Measurements from ENCODE around the gene TMEM213. TPM values are rescaled to one million over a fixed set of nuclear protein-coding genes. Genes with fewer than 3 reads are reported as not detected.

TMEM213 gene
- polyA plus RNA-seq, 1 donor (not counting 4 experiments of a cell fraction or from before 2014, with no cell fraction given) = not detected

DNA sequence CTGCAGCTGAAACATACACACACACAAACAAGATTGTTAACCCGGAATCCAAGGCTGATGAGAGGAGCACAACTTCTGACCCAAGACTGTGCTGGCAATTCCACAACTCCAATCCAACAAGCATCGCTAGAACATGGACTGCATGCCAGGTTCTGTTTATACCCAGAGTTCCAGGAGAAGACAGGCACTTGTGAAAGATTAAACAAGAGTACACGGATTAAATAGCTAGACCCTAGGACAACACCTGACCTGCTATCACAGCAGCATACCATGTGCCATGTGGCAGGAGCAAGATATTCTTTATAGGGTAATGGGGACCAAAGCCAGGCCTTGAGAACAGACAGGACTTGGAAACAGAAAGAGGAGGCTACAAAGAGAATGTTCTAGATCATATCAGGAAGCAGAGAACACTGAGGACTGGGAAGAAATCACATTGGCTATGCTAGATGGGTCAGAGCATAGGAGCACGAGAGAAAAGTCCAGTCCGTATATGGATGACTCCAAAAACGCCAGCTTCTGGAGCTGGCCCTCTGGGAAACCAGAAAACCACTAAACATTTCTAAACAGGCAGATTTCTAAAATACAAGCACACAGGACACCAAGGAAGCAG lies 83.9 kb downstream of the TMEM213 start:
- no peak overlapping the region for H3K4me3 ChIP-seq (ENCODE audit: control insufficient read depth in 2 of 3, extremely low read depth in 1 of 3, insufficient read depth in 2 of 3, low read depth in 1 of 3, low read length in 3 of 3)
- no peak overlapping the region for H2AFZ ChIP-seq (ENCODE audit: control insufficient read depth, low read length)
- peaks cover 5% of the 10 kb centered on the region for H3K4me1 ChIP-seq (ENCODE audit: control insufficient read depth, extremely low read depth, insufficient read depth, low read length)
- dilution Hi-C loops (cut with MboI; ENCODE audit: extremely low pct_ligation_motif_present, low sequenced_read_pairs) = no loop called here
- H3K9me3 ChIP-seq (ENCODE audit: control insufficient read depth, low read depth, low read length) = no peaks in the 10 kb centered on the region
- DNase-seq (ENCODE audit: low read depth, low spot score) (no peak), FAIRE-seq (no peak)
- H3K9ac ChIP-seq (ENCODE audit: control insufficient read depth, extremely low read depth, insufficient read depth, low read length) = no peak overlapping the region
- H4K20me1 ChIP-seq (ENCODE audit: control insufficient read depth, extremely low read depth, insufficient read depth, low read length) = no peaks in the 10 kb centered on the region
- no peak overlapping the region for H3K27ac ChIP-seq (ENCODE audit: control insufficient read depth, insufficient read depth, low read length)
- no peaks in the 10 kb centered on the region for H3K27me3 ChIP-seq (ENCODE audit: control insufficient read depth, extremely low read depth, insufficient read depth, low read length)
- H3K79me2 ChIP-seq (ENCODE audit: control insufficient read depth, insufficient read depth, low read length) = no peaks in the 10 kb centered on the region
- no peaks in the 10 kb centered on the region for H3K36me3 ChIP-seq (ENCODE audit: control insufficient read depth in 2 of 2, extremely low read depth in 1 of 2, insufficient read depth in 2 of 2, low read length in 2 of 2)
- TF ChIP-seq, protein P1, sequence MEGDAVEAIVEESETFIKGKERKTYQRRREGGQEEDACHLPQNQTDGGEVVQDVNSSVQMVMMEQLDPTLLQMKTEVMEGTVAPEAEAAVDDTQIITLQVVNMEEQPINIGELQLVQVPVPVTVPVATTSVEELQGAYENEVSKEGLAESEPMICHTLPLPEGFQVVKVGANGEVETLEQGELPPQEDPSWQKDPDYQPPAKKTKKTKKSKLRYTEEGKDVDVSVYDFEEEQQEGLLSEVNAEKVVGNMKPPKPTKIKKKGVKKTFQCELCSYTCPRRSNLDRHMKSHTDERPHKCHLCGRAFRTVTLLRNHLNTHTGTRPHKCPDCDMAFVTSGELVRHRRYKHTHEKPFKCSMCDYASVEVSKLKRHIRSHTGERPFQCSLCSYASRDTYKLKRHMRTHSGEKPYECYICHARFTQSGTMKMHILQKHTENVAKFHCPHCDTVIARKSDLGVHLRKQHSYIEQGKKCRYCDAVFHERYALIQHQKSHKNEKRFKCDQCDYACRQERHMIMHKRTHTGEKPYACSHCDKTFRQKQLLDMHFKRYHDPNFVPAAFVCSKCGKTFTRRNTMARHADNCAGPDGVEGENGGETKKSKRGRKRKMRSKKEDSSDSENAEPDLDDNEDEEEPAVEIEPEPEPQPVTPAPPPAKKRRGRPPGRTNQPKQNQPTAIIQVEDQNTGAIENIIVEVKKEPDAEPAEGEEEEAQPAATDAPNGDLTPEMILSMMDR (optimal IDR thresholded peaks at IDR 0.05 in 1 of 3, IDR thresholded peaks at IDR 0.05 in 1 of 3, conservative IDR thresholded peaks at IDR 0.05 in 1 of 3; ENCODE audit: extremely low read depth in 1 of 3, insufficient read depth in 2 of 3, low read length in 3 of 3) = no peak
- TF ChIP-seq EZH2 (IDR thresholded peaks at IDR 0.05; ENCODE audit: low read length) = no peak
- H3K4me2 ChIP-seq (ENCODE audit: control insufficient read depth, extremely low read depth, insufficient read depth, low read depth, low read length) = no peak overlapping the region
- no peaks in the 10 kb centered on the region for H3K9me1 ChIP-seq (ENCODE audit: control insufficient read depth, extremely low read depth, insufficient read depth, low read length)

GRCh38 chr7:138882249-138882648 lies 84.5 kb downstream of the TMEM213 start:
- Histone ChIP-seq H4K20me1 (ENCODE audit: control insufficient read depth, extremely low read depth, insufficient read depth, low read length) (no peaks in the 10 kb centered on the region), H3K4me3 (ENCODE audit: control insufficient read depth in 2 of 3, extremely low read depth in 1 of 3, insufficient read depth in 2 of 3, low read depth in 1 of 3, low read length in 3 of 3) (no peak overlapping the region), H3K9me1 (ENCODE audit: control insufficient read depth, extremely low read depth, insufficient read depth, low read length) (no peaks in the 10 kb centered on the region), H3K27ac (ENCODE audit: control insufficient read depth, insufficient read depth, low read length) (no peak overlapping the region), H3K36me3 (ENCODE audit: control insufficient read depth in 2 of 2, extremely low read depth in 1 of 2, insufficient read depth in 2 of 2, low read length in 2 of 2) (no peaks in the 10 kb centered on the region), H3K4me1 (ENCODE audit: control insufficient read depth, extremely low read depth, insufficient read depth, low read length) (no peaks in the 10 kb centered on the region), H3K9me3 (ENCODE audit: control insufficient read depth, low read depth, low read length) (no peaks in the 10 kb centered on the region), H3K27me3 (ENCODE audit: control insufficient read depth, extremely low read depth, insufficient read depth, low read length) (no peaks in the 10 kb centered on the region), H2AFZ (ENCODE audit: control insufficient read depth, low read length) (no peak overlapping the region), H3K79me2 (ENCODE audit: control insufficient read depth, insufficient read depth, low read length) (no peaks in the 10 kb centered on the region), H3K4me2 (ENCODE audit: control insufficient read depth, extremely low read depth, insufficient read depth, low read depth, low read length) (no peak overlapping the region), H3K9ac (ENCODE audit: control insufficient read depth, extremely low read depth, insufficient read depth, low read length) (no peak overlapping the region)
- TF ChIP-seq EZH2 (IDR thresholded peaks at IDR 0.05; ENCODE audit: low read length) = no peak
- TF ChIP-seq, protein P1 (optimal IDR thresholded peaks at IDR 0.05 in 1 of 3, IDR thresholded peaks at IDR 0.05 in 1 of 3, conservative IDR thresholded peaks at IDR 0.05 in 1 of 3; ENCODE audit: extremely low read depth in 1 of 3, insufficient read depth in 2 of 3, low read length in 3 of 3) = no peak
- dilution Hi-C loops (cut with MboI; ENCODE audit: extremely low pct_ligation_motif_present, low sequenced_read_pairs) = no loop called here
- DNase-seq (ENCODE audit: low read depth, low spot score) (no peak), FAIRE-seq (no peak)

Data from keratinocyte (primary cell).